GM19468 (cell line): ENCODE results near the gene IFNA14.
"Not testable (repeated sequence)": the region's sequence is repeated elsewhere in the genome, so short reads cannot be mapped to it uniquely, and the experiment has no call there.

Experiments
- ATAC-seq: cut with Tn5 transposase; IDR thresholded peaks from one replicate; pipeline ENCODE4 v1.9.1; 2021; ENCODE audit warnings: mild to moderate bottlenecking, moderate library complexity, moderate number of reproducible peaks; ENCODE audit not compliant: unreplicated experiment; ENCODE audit errors: extremely low read depth

IFNA14 gene

DNA sequence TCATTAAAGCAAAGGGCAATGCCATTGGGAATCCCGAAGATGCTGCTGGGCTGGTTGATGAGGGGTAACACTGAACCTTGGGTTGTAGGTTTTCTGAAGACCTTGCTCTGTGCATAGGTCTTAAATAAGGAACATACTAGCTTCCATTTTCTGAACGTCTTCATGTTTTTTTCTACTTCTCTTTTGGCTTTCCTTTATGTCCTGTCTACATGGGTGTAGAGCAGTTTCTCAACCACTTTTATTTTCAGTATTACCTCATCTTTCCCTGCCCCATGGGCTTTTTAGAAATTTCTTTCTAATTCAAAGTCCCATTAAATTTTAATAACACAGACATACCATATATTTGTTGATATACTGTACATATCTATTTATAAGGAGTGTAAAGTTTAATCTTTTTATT, at the start of gene IFNA14:
IFNA14 (minus strand) TSS at position 95 of the 400 bp plus-strand sequence; CDS start at position 25, 70 bp downstream.
- ATAC-seq: no peak

DNA sequence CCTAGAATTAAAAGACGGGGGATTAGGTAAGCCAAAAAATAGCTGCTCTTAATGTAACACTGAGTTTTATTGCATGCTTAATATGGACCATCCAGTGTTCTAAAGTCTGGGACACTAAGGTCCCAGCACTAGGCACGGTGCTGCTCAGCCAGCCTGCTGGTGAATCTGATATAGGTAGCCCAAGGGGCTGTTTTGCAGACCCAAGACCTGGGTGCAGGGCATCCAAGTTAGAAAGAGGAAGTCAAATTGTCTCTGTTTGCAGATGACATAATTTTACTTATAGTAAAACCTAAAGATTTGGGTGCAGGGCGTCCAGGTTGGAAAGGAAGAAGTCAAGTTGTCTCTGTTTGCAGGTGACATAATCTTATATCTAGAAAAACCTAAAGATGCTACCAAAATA, 47.5 kb upstream of the IFNA14 start:
- ATAC-seq: no peak

DNA sequence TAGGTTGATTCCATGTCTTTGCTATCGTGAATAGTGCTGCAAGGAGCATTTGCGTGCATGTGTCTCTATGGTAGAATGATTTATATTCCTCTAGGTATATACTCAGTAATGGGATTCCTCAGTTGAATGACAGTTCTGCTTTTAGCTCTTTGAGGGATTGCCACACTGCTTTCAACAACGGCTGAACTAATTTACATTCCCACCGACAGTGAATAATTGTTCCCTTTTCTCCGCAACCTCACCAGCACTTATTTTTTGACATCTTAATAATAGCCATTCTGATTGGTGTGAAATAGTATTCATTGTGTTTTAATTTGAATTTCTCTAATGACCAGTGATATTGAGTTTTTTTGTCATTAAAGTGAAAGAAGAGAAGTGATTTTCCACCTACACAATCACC, 46.9 kb upstream of the IFNA14 start:
- no peak for ATAC-seq

DNA sequence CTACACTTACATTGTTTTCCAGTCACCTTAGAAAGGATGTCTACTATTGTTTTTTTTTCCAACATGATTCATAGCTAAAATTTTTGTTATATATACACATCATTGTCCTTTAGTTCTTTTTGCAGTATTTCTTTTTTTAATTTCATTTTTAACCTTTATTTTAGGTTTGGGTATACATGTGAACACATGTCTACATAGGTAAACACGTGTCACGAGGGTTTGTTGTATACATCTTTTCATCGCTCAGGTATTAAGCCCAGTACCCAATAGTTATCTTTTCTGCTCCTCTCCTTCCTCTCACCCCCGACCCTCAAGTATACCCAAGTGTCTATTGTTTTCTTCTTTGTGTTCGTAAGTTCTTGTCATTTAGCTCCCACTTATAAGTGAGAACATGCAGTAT, 46.3 kb upstream of the IFNA14 start:
- ATAC-seq: no peak

DNA sequence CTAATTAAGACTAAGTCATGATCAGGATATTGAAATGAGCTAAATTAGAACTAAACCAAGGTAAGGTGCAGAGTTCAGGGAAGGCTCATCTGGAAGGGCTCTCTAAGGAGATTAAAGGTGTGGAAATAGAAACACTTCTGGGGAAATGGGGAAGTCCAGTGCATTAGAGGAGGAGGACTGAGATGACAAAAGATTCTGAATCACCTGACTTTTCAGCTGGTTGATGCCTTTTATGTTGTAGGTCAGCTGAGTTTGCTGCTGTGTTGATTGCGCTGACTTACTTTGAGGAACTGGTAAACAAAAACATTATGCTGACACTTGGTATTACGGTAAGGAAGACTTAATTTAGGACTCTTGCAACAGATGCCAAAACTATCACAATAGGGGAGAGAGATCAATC, 41.5 kb upstream of the IFNA14 start:
- no peak for ATAC-seq

DNA sequence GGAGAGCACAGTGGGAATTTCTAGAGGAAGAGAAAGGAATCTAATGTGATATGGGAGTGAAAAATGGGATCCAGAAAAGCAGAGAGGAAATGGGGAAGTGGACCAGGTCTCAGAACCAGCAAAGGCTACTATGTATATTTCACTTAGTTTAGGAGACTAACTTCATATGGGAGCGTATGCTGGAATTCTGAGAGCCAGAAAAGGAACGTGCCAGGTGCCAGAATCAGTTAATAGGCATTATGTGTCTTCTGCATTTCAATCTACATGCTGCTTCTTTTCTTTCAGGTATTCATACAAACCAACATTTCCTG, 28.5 kb upstream of the IFNA14 start:
- ATAC-seq: no peak

DNA sequence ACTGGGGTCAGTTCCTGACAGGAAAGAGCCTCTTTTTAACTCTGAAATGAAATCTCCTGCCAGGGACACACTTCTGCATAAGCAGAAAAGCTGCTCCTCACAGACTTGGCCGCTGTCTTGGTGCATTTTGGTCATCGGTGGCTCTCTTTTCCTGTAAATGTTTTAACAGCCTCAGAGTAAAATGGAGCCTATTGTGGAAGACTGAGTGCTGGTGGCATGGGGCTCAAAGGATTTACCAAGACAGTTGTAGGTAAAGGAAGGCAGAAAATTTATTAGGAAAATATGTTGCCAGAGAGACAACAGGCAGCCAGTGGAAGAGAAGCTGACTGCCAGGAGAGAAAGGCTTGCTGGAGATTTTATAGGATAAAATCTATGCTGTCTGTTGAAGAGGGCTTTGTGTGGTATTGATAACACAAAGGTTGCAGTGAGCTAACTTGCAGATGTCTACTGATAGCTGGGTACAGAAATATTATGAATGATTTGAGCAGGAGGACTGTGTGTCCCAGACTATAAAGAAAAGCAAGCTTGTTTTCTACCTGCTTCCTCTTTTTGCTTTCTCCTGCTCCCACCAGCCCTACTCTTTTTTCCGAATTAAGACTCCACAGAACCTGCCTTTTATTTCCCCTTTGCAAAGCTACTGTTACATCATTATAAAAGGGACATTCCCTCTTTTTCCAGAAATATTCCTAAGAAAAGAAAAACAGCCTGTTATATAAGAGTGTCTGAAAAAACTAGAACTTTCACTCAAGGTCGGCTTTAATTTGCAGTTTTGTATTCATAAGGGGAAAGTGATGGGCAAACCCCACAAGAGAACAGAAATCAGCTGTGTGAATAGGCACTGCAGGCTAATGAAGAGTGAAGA, 27.9 kb upstream of the IFNA14 start:
- no peak for ATAC-seq

DNA sequence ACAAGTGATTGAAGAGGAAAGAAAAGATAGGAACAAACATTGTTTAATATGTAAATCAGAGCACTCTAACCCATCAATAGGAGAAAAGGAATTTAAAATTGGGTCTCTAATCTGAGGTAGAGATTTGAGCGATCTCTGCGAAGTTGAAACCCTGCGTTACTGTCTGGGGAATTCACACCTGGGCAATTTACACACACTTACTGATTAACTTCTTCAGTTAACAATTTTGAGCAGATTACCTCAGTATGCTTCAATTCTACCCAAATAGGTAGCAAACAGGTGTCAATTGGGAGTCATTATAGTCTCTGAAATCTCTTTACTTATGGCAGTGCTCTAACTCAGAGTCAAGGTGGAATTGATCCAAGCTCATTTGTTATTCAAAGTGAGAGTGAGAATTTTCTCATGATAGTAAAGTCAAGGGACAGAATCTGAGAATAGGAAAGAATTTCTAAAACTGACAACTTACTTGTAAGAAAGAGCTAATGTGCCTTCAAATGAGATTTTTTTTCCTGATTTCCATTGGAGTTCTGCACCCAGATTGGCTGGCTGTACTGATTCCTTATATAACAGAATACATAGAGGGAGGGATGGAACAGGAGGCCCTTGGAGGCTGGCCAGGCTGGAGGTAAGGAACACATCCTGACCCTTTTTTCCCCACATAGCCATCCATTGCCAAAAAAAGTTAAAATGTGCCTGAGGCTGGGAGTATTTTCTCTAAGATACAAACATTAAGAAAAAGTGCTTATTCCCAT, 27.1 kb upstream of the IFNA14 start:
- no peak for ATAC-seq

DNA sequence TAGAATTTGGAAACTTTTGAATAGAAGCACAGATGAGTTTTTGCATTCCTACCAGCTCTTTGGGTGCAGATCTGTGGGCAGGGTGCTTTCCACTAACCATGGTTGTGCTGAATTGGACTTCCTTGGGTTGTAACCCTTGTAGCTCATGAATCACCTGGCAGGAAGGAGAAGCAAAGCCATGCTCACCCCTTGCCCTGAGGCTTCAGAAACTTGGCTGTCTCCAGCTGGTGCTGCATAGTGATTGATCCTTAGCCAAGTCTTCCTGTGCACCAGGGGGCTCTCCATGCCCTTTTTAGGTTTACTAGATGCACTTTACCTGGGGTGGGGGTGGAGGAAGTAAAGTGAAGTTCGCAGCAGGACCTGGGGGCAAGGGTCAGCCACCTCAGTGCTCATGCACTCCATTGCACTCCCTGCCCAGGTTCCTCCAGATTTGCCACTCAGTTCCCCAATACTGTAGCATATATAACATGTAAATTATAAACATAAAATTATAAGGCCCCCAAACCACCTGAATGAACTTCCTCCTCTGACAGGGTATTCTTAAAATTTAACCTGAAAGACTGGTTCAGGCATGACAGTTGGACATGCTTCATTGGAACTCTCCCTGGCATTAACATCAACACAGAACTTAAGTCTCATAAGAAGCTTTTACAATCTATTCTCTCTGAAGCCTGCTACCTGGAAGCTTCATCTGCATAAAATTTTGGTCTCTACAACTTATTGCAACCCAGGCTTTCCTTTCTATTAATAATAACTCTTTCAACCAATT, 25.8 kb upstream of the IFNA14 start:
- peak; percentile 34 for ATAC-seq

DNA sequence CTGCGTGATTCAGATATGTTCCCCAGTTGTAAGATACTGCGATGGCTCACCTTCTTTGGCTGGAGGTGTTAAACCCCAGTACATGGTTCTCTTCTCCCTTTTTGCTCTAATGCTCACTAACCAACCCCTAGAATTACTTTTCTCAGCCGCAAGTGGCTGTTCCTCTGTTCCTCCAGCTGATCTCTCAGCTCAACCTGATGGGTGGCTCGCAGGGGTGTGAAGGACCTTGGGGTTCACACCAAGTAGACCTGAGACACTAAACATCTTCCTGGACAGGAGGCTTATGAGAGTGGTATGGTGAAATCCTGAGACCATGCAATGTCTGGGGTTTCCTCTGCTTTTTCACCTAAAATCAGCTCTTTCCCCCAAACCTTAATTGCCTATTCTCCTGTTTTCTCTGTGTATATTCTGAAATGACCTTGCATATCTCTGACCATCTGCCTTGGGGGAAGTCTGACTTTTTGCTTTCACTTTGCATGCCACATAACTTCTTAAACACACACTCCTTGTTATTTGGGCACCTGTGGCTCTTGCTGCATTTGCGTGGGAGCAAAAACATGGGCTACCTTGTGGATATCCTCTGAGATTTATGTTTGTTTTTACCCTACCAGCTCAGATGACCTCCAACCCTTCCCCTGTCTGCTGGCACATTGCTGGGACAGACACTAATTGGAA, 15.9 kb upstream of the IFNA14 start:
- no peak for ATAC-seq

DNA sequence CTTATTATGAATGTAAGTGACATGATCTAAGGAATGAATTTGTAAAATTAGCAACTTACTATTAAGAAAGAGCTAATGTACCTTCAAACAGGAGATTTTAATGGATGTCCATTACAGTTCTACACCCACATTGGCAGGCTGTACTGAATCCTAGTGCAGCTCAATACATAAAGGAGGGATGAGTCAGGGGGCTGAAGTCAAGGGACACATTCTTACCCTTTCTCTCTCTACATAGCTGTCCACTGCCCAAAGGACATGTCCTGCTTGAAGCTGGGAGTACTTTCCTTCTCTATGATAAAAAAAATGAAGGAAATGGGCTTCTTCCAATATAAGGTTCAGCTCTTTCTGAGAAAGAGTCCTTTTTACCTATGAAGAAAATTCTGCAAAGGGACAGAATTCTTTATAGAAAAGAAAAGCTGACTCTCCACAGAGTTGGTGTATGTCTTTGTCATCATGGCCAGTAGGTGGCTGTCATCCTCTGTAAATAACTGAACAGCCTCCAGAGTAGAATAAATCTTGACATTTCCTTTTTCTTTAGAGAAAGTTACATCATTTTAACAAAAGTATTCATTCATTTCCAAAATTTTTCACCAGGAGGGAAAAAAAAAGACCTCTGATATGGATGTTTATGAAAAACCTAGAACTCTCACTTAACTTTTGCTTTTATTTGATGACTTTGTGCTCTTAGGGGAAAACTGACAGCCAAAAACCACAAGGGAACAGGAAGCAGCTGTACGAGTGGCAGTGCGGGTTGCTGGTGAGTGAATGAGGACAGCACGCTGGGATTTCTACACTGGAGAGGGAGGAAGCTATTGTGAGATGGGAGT, 13.1 kb upstream of the IFNA14 start:
- peak; percentile 59 for ATAC-seq

DNA sequence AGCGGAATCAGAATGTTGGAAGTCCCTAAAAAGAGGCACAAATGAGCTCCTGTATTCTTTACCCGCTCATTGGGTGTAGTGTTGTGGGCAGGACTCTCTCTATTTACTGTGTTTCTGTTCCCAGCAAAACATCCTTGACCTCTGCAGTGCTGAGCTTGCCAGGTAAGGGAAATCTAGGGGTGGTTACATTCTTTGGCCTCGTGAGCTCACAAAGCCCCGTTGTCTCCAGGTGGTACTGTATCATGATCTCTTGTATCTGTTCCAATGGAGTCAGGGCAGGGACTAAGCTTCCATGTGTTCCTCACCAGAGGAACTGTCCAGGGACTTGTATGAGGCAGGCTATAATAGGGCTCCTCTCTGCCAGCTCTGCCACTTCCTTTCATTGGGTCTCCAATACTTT, 11.8 kb upstream of the IFNA14 start:
- ATAC-seq: no peak

DNA sequence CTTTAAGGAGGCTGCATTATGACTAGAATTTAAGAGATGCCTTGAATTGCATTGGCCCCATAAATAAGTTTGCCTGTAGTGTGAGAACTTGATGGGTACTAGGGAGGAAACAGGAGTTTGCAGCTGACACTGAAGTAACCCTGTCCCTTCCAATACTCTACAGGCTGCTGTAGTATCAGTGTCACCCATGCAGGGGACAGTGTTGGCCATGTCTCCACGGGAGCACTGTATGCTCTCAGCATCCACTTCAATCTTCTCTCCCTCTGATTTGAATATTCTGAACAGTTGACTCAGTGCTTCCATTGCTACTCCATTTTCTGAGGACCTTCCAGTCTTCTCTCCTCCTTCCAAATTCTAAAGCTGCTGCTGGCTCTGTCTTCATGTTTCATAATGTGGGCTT, 11.4 kb upstream of the IFNA14 start:
- ATAC-seq: no peak

DNA sequence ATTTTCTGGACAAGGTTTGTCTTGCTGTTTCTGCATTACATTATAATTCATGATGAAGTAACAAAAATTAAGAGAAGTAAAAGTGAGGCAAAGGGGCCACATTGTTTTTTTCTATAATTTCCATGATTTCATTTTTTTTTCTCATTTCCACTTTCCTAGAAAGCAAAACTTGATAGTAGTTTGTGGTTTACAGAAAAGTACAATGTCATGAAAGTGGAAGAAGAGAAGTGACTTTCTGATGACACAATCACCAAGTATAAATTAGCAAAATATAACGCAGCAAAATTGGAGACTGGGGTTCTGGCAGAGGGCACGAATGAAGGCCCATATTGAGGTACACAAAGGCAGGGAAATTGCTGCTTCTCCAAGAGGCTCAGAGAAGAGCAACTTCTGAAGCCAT, 5.0 kb upstream of the IFNA14 start:
- ATAC-seq: no peak

DNA sequence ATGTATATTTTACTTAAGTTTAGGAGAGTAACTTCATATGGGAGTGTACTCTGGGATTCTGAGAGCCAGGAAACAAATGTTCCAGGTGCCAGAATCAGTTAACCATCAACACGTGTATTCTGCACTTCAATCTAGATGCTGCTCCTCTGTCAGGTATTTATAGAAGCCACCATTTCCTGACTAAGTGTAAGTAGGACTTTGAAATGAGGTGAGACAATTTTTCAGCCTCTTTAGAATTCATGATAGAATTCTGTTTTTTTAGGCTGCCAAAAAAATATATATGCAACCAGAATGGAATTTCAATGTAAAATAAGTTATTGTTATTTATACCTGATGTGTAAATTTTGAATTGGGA, 3.5 kb downstream of the IFNA14 start:
- not testable (repeated sequence) for ATAC-seq

DNA sequence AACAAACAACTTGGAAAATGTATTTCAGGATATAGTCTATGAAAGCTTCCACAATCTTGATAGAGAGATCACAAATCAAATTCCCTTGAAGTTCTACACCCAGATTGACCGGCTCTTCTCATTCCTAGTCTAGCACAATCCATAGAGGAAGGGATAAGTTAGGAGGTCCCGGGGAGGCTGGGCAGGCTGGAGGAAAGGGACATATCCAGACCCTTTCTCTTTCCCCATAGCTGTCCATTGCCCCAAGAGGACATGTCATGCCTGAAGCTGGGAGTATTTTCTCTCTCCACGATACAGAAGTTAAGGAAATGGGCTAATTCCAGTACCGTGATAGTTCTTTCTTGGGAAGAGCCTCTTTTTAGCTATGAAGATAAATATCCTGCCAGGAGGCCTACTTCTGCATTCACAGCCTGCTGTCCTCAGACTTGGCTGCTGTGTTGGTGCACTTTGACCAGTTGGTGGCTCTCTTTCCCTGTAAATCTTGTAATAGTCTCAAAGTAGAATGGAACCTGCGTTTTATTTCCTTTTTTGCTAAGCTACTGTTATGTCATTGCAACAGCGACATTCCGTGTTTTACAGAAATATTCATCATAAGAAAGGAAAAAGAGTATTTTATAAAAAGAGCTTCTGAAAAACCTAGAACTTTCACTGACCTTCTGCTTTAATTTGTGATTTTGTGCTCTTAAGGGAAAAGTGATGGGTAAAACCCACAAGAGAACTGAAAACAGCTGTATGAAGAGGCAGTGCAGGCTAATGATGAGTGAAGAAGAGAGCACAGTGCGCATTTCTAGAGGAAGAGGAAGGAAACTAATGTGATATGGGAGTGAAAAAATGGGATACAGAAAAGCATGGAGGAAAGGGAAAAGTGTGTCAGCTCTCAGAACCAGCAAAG, 4.1 kb downstream of the IFNA14 start:
- peak; percentile 61 for ATAC-seq

DNA sequence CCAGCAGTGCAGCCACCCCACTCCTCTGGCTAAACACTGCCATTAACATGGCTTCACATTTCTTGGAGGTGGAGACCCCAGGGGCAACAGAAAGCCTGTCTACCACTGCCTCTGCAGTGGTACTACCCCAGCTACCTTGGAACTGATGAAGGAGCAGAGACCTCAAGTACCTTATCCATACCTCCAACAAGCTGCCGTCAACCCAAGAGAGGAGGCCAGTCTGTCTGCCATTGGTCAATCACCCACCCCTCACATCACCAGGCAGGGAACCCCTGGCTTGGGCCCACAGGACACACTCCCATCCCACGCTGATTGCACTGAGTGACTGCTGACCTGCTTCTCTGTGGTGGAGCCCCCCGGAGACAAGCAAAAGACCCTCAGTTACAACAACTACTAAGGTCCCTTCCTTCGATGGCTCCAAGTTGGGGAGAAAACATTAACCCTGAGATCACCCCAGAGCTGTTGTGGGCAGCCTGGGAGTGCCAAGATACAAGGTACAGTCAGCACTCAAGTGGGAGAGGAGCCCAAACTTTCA, 5.6 kb downstream of the IFNA14 start:
- no peak for ATAC-seq

DNA sequence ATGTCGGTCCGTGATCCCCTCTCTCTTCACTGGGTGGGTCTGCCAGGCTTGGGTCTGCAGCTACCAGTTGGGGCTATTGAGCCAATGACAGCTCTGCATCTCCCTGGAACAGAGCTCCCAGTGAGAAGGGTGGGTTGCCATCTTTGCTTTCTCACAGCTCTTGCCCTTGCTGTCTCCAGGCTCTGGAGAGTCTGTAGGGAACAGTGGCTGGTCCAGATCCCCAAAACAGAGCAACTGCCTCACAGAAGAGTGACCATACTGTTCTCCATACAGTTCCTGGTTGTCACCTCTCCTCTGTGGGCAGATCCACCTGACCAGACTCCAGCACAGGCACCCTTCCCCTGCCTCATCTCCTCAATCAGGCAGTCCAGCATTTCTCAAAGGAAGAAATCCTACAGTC, 6.5 kb downstream of the IFNA14 start:
- no peak for ATAC-seq
